Smooth muscle cell of the brain vasculature (primary cell): Measurements from ENCODE around the gene TMEM183A.
"Not testable (repeated sequence)": the region's sequence is repeated elsewhere in the genome, so short reads cannot be mapped to it uniquely, and the experiment has no call there.

Source experiments
- DNase-seq: peaks from one replicate; pipeline ENCODE4 v3.0.0-alpha.2; 2012; ENCODE audit warnings: low read depth, low spot score

TMEM183A gene

GRCh38 chr1:202987255-202987654 is 19.9 kb upstream of the TMEM183A start:
- DNase-seq: no peak

DNA sequence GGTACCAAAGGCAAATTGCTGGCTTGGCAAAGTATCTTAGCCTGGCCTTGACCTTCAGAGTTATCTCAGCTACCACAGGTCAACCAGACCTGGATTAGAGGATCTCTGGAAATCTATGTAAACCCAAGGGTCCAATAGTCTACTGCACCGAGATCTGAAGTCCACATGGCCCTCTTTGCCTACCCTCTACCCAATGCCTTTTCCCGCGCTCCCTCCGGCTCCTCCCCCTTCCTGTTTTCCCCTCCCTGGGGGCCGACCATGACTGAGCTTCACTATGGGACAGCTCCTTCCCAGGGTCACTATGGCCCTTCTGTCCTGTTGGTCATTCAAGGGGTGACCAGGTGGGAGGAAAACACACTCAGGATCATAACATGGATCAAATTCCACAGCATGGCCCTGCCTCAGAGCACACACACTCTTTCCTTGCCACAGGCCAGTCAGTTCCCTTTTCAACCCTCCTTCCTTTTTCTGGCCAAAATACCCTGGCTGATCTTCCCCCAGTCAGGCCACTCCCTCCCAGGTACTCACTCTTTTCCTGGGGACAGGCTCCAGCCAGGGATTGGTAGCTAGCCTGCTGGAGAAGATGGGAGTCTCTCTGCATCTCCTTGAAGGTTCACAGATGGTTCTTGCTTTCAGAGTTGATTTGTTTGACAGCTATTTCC is 19.1 kb upstream of the TMEM183A start:
- no peak for DNase-seq

GRCh38 chr1:202989879-202990278 is 17.3 kb upstream of the TMEM183A start:
- no peak for DNase-seq

DNA sequence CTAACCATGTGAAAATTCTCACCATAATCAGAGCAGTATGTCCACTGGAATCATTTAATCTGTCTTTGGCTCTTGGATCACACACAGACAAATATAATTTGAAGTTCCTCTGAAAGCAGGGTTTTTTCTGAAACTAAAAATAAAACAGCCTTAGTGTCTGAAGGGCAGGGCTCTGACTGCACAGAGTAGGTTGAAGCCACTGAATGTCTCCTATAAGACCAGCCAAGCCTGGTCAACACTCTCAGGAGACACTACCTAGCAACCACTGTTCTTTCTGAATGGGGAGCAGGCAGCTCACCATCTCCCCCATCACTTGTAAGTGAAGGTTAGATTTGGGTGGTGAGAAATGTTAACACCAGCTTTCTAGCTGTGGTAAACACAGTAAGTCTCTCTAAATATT is 16.1 kb upstream of the TMEM183A start:
- no peak for DNase-seq

- no peak for DNase-seq
These were observed 12.4 kb upstream of the TMEM183A start for GRCh38 chr1:202994756-202995155.

GRCh38 chr1:202998836-202999750 is 8.1 kb upstream of the TMEM183A start:
- DNase-seq: peak; percentile 28

DNA sequence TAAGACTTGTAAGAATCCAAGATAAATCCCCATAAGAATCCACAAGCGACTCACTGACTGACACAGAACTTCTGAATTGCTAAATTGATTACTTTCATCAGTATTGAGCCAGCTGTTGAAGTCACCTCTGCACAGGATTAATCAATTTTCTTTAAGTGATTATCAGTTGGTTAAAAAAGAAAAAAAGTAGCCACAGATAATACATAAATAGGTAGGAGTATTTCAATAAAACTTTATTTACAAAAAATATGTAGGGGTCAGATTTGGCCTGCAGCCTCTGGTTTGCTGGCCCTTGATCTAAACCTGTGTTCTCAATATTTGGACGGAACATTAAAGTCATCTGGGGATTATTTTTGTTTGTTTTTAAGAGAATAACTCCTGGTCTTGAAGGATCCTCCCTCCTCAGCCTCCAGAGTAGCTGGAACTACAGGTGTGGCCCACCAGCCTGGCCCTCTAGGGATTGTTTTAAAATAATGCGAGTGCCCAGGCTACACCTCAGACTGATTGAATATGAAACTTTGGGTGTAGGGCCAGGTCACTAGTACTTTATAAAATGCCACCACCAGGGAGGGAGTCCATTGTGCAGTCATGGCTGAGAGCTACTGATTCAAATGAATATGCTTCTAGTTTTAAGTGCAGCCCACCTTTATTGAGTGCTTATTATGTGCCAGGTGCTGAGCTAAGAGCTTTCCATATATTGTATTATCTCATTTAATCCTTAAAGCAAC is 6.8 kb upstream of the TMEM183A start:
- DNase-seq: no peak

DNA sequence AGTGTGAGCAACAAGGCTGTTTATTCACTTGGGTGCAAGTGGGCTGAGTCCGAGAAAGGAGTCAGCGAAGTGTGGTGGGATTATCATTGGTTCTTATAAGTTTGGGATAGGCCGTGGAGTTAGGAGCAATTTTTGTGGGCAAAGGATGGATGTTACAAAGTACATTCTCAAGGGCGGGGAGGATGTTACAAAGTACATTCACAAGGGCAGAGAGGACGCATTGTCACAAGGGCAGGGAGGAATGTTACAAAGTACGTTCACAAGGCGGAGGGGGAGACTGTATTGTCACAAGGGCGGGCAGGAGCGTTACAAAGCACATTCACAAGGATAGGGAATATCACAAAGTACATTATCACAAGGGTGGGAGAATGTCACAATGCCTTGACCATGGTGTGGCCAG is 5.2 kb upstream of the TMEM183A start:
- no peak for DNase-seq

- no peak for DNase-seq
These were observed 4.2 kb upstream of the TMEM183A start for GRCh38 chr1:203002951-203003350.

- not testable (repeated sequence) for DNase-seq
These were observed 1.6 kb upstream of the TMEM183A start for GRCh38 chr1:203005395-203006142.

DNA sequence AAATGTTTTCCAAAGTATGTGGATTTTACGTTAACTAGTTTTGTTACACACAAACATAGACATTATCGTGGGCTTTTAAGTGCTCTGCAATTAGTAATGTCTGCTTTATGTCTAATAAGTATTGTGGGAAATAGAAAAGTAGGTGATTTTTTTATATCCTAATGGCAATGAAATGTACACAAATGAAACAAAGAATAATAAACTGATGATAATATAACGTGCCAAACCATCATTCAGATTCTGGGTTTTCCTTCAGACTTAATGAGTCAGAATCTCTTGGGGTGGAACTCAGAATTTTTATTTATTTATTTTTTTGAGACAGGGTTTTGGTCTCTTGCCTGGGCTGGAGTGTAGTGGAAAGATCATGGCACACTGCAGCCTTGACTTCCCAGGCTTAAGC is 2.0 kb downstream of the TMEM183A start:
- DNase-seq: no peak

- DNase-seq: no peak
These were observed 4.4 kb downstream of the TMEM183A start for GRCh38 chr1:203011582-203011981.

- no peak for DNase-seq
These were observed 9.9 kb downstream of the TMEM183A start for GRCh38 chr1:203017061-203017460.

DNA sequence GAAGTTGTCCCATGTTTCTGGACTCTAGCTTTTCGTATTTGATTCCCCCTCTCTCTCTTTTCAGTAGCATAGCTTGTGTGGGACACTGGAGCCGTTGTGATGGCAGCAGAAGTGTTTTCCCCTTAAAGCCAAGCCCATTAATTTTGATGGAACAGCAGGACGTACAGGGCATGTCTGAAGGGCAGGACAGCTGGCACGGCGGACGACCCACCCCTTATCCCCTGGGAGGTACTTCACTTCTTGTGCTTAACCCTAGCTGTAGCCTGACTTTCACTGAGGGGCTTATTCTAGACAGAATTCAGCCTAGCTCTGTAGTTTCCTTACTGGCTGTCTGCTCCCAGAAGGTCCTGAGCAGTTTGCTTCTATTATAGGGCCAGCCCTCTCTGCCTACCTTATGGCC is 10.5 kb downstream of the TMEM183A start:
- DNase-seq: no peak

DNA sequence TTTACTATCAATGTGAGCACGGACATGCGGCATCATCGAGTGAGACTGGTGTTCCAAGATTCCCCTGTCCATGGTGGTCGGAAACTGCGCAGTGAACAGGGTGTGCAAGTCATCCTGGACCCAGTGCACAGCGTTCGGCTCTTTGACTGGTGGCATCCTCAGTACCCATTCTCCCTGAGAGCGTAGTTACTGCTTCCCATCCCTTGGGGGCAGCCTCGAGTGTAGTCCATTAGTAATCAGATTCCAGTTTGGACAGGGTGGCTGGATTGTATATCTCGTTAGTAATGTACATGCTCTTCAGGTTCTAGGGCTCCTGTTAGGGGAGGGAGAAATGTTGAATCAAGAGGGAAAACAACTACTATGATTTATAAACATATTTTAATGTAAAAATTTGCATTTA is 15.7 kb downstream of the TMEM183A start:
- DNase-seq: not testable (repeated sequence)

GRCh38 chr1:203025686-203026030 is 18.5 kb downstream of the TMEM183A start:
- DNase-seq: no peak

DNA sequence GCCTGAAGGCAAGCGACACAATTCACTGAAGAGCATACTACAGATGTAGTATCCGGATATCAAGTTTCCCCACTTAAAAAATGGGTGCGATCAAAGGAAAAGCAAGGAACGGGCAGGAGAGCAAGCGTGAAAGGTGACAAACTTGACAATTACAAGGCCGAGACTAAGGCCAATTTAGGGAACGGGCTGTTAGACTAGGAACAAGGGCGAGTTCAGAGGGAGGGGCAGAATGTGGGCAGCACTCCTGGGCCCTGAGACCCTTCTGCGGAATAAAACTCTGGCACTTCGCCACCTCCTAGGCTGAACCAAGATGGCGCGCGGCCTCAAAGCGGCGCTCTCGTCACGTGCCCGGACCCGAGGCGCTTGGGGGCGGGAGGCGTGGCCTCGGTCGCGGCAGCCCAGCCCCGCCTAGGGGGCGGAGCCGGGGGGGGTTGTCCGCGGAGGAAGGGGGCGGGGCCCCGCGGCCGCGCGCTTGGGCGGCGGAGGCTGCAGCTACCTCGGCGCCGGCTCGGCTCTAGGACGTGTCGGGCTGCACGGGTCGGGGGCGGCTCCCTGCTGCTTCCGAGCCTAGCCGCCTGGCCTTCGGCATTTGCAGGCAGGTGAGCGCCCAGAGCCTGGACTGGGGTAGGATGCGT is 19.0 kb downstream of the TMEM183A start, which contains the start of gene PPFIA4:
TSS of gene PPFIA4 (plus strand) at position 461 of the 635 bp plus-strand sequence. CDS start 12,518 bp downstream, outside the sequence.
- DNase-seq: peak; percentile 58

DNA sequence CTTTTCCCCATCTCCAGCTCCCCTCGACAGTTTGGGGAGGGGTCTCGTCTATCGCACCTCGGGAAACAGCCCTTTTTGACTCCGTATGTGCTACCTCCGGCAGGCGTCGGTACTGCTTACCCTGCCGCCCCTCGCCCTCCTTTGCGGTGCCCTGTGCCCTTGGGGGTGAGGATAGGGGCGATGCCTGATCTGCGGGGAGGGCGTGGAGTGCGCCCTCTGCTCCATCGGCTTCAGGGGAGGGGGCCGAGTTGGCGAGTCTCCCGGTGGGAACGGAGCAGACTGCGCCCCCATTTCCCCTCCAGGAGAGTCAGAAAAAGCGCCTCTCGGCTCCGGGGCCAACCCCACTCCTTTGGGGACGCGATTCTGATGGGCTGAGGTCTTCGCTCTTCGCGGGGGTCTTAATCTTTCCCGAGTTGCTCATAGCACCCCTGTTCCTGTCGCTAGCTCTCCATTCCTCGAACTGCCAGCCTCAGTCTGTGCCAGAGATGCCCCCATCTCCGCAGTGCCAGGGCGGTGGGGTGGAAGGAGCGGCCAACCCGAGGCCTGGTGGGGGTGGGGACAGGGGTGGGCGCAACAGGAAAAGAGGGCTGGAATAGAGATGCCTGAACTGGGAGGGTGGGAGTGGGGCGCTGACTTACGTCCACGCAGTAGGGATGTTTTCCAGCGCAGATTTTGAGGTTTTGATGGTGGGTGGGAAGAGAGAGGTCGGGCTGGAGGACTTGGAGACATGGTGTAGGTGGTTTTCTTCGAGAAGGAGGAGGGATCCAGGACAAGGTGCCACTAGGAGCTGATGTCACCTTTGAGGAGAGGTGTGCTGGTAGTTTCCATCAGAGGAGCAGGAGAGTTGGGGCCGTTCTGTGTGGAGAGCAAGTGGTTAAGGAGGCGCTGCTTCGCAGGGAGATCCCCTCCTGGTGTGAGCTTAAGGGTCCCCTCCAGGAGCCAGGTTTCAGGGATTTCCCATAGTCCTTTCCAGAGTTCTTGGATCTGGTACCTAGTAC is 19.8 kb downstream of the TMEM183A start:
- no peak for DNase-seq

DNA sequence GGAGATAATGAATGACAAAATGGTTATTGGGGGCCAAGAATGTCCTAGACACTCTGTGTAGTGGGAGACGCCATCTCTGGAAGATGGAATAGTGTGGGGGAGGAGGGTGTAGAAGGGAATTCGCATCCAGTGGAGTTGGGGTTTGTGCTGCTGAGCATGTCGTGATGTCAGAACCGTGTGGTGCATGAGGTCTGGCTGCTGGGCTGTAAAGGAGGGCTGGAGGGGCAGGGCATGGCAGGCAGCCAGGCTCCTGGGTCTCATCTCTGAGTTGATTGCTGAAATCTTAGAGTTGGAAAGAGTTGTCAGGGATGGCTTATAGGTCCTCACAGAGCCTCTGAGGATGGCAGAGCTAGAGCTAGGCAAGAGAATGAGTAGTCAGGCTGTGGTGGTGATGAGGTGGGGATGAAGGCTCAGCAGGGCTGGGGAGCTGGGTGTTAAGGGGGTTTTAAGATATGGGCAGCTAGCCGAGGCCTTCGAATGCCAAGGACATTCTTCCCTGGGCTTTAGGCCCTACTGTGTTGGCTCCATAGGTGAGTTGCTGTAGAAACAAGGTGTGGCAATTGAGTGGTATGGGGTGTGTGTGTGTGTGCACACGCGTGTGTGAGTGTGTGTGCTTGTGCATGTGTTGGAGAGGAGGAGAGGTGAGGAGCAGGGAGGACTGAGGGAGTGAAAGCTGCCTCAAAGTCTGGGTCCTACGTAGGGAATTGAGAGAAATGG is 21.1 kb downstream of the TMEM183A start:
- no peak for DNase-seq
